NCI-H345 (cell line): ENCODE measurements around the gene ASTN1.

Experiments used
- DNase-seq: peaks from one replicate; lab custom pipeline; 2025; lab: John Stamatoyannopoulos, UW

The ASTN1 gene

DNA sequence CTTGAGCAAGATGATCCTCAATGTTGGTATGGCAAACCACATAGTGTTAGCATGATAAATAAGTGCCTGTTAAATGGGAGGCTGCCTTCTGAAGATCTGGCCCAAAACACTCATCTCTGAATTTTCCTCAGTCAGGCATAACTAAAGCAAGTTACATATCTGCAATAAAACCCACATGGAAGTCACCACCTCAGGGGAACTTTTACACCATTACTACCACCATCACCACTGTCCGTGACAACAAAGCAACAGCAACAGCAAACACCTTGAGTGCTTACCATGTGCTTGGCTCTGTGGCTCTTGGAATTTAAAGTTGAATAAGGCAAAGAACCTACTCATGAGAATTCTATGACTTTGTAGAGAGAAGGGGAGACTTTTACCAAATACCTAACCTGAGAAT, 233.0 kb downstream of the ASTN1 start:
- DNase-seq, result no peak

DNA sequence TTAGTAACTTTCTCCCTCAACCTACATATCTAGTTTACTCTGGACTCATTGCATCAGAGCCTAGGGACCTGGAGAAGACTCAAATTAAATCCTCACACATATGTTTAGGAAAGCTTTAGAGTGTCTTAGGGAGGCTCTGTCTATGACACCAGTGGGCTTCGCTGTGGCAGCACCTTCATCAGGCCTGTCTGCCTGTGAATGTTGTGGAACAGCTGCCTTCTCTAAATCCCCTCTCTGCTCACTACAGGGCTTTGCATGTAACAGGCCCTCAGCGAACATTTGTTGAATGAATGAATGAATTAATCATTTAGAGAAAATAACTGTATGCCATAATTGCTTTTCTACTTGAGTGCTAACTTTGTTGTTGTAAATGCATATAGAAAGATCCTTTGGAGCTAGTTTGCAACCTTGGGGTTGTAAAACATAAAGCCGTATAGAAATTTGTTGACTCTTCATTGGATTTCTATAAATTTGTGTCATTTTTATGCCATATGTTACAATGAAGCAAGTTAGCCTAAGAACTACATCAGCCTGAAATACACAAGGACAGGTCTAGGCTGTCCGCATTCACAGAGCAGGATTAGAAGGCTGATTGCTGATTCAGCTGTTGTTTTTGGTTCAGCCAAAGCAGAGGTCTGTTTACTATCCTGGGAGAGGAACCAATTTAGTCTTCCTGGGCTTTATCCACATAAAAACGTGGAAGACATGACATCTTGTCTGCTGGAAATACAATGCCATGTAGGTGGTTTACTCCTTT, 238.0 kb downstream of the ASTN1 start:
- no peak for DNase-seq

- no peak for DNase-seq
Observed at GRCh38 chr1:176925223-176925622, 239.3 kb downstream of the ASTN1 start.

- DNase-seq, result no peak
Observed at GRCh38 chr1:176923283-176923682, 241.2 kb downstream of the ASTN1 start.

DNA sequence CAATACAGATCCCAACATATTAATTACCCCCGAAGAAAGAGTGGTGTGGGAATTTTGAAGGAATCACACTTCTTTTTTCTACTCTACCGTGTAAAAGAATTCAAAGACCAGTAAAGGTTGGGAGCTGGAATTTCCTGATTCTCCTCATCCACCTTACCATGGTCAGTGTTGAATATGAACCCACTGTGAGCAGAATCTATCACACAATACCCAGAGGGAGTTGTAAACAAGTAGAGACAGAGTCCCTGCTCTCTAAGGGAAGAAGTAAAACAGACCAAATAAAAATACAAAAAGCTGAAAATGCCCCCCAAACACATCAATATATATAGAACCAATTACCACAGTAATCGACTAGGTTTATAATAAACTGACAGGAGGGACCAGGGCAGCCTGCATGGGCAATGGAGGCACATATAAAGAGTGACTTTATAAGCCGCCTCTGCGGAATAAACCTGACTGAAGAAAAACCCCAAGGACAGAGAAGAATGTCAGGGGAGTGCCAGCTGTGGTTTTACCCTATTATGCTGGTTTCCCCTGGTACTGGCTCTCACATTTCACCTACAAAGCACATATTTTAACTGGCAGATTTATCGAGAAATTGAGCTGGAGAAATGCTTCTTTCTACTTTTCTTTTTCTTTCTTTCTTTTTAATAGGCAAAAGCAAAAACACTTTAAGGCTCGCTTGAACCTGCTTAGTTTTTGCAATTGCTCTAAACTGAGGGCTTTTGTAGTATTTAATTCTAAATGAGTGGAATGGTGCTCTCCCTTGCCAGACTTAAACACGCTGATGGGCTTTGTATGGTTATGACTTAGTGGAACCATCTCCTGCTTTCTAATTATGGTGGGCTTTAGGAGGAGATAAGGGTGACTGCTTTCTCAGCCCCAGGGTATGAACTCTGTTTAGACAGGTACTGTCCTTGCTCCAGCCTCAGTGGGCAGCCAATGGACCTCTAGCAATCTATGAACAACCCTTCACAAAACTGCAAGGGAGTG, 244.8 kb downstream of the ASTN1 start:
- DNase-seq, result no peak

DNA sequence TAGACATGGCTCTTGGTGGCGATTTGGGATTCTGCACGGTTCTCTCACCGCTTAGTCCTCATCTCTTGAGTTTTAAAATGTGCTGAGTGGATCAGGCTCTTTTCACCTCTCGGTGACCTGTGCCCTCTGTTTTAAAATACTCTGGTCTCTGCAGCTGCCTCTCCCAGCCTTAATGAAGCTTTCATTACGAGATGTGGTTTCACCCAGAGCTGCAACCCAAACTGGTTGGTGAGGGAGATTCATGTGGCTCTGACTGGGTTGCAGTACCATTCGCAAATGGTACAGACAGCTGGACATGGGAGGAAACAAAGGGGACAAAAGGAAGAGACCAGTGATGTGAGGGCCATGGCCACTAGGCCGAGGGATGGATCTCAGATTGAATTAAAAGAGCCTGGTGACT, 258.9 kb downstream of the ASTN1 start:
- no peak for DNase-seq

GRCh38 chr1:176904057-176904751, 260.3 kb downstream of the ASTN1 start:
- DNase-seq, result no peak

GRCh38 chr1:176903474-176903873, 261.0 kb downstream of the ASTN1 start:
- DNase-seq, result no peak

- DNase-seq, result no peak
Observed at GRCh38 chr1:176899321-176899720, 265.2 kb downstream of the ASTN1 start.

DNA sequence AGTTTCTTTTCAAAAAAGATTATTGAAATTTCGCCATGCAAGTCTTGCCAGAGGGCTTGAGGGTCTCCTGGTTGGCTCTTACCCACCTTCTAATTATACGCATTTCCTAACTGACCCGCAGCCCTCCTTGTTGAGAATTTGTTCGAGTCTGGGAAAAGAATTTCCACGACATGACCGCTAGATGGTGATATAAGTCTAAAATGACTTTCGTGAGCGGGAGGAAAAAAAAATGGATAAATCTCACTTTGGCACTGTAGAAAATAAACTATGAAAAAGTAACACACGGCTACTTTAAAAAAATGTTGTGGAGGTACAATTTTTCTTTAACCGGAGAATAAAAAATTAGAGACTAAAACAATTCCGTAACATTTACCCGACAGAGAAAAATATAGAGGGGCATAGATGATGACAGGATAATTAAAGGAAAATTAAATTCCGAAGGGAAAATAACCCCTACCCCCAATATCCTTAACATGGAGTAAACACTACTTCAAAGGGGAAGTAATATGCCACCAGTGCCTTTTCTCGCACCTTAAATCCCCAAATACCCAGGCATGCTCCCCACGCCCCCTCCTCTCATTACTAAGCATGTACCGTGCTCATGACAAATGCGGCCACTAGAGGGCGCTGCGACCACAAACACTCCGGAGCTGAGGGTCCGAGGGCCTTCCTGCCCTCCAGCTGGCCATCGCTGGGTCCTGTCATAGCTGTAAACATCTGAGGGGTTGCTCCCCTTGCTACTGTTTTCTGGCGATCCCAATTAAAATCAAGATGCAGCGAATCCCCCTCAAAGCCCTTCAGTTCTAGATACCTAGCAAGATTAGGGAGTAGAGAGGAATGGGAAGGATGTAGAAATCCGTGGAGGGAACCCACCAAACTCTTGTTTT, 266.9 kb downstream of the ASTN1 start:
- peak; percentile 75 for DNase-seq

GRCh38 chr1:176896216-176896615, 268.3 kb downstream of the ASTN1 start:
- DNase-seq, result peak; percentile 41

DNA sequence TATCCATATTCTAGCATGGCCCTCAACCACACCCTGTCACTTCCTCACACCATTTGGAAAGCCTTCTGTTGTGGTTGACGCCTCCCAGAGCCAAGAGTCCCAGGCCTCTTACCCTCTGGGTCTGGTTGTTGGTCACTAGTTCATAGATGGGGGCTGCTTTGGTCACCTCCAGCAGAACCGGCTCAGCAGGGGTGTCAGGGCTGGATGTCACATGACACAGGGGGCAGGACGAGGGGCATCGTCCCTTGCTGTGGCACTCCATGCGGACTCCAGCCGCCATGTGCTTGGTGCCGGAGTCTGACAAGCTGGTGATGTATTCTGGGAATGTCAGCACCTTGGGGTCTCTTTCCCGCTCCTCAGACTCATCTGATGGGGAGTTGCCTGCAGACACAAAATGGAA, 270.1 kb downstream of the ASTN1 start:
- no peak for DNase-seq

GRCh38 chr1:176893625-176894352, 270.7 kb downstream of the ASTN1 start:
- no peak for DNase-seq

- no peak for DNase-seq
Observed at GRCh38 chr1:176888471-176889032, 276.0 kb downstream of the ASTN1 start.

DNA sequence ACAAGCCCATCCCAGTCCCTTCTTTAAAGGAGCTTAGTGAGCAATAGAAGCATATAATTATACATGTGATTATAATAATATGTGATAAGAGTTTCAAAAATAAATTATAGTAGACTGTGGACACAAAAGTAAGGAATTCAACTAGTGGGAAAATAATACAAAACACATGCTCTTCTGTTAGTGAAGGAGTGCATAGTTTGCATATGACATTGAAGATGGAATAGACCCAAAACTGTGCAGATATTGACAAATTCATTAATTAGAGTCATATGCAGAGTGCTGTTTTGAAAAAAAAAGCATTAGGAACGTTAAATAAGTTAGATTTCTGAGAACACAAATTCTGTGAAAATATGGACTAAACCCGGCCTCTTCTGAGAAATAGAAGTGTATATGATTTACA, 278.8 kb downstream of the ASTN1 start:
- DNase-seq, result no peak

DNA sequence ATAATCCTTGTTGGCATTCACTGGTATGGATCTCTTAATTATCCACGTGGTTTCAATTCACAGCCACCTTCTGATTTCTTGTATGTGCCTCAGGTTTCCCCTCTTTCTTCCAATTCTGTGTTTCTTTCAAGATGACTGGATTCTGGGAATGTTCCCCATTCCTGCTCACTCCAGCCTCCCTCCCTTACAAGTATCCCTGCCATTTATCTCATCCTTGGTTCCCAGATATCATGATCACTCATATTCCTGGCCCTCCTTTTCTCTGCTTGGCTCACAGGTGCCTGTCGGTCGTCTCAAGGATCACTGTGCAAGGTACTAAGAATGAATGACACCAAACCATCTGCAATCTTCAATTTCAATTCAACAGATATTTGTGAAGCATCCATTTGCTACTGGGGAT, 279.2 kb downstream of the ASTN1 start:
- DNase-seq, result no peak

DNA sequence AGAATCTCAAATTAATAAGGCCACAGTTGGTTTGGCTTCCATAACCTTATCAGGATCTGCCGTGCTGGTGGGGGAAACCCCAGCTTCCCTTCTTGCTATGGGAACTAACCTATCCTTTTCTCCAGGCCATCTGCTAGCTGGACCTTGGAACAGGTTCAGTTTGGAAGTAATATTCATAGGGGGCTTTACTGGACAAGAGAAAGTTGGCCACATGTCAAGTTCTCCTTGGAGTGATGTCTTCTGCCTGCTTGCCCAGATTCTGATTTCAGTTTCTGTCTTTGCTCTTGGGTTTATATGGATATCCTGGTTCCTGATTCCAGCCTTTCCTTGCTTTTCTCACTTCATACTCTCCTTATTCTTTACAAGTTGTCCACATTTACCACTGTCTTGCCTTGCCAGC, 279.6 kb downstream of the ASTN1 start:
- DNase-seq, result no peak

DNA sequence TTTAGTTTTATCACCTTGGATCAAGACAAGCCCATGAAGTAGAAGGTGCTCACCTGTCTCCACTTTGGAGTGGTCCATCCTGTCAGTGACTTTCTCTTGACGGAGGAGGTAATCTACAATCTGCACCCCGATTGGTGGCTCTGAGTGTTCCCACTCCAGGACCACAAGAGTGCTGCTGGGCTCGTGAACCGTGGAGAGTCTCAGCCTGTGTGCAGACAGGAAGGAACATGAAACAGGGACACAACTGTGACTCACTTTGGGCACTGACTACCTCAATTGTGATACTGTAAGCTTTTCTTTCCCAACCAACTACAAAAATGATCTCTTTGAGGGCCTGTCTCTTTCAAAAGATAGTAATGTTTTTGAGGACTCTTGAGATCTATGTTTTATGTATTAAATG, 280.2 kb downstream of the ASTN1 start:
- DNase-seq, result no peak

- peak; percentile 65 for DNase-seq
Observed at GRCh38 chr1:176880955-176881595, 283.4 kb downstream of the ASTN1 start.
